Stimulated activated CD8-positive, alpha-beta memory T cell treated with anti-CD3 and anti-CD28 coated beads, Interleukin-15, amount 100 ng/mL, for 1 hour (primary cell): ENCODE measurements around the gene GNAI1.

Source experiments
- DNase-seq: peaks from one replicate; pipeline ENCODE4 v3.0.0-alpha.2; 2020; ENCODE audit warnings: low read depth

Gene GNAI1

DNA sequence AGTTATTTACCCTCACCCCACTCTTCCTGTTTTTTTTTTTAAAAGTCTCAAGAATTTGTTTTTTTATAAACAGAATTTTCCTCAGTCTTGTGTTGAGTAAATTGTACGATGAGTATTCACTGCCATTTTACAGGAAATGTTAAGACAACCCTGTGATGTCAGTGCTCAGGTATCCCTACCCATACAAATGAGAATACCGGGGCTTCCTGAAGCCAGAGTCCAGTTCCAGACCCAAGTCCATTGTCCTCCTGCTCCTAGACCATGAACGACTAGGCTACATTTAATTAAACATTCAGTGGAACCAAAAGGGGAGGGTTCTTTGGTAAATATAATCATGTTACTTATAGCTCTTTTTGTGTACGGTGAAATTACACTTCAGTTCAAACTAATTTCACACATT lies 79.2 kb downstream of the GNAI1 start:
- DNase-seq = no peak

GRCh38 chr7:80215734-80216133 lies 81.1 kb downstream of the GNAI1 start:
- no peak for DNase-seq

DNA sequence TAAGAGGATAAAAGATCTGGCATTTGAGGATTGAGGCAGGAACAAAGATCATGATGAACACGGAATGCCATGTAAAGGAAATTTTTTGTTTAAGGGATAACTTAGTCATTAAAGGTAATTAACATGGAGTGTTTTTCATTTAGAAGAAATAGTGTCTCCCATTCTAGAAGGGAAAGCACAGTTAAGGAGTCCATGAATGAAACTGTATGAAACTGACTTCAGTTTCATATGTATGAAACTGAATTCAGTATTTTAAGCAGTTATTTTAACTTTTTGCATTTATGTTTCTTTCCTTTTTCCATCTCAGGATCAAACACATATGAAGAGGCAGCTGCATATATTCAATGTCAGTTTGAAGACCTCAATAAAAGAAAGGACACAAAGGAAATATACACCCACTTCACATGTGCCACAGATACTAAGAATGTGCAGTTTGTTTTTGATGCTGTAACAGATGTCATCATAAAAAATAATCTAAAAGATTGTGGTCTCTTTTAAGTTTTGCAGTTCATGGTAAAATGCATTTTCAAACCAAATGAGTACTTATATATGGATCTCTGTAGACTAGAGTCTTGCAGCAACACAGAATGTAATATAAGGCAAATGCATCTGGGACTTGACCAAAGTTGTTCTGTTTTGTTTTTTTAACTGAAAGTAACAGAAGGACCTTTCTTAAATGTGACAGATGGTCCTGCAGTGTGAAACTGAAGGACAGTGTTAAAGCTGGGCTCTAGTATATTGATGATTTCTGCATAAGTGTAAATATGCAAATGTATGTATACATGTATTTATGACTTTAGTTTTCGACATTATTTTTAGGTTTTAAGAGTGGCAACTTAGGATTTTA lies 82.6 kb downstream of the GNAI1 start:
- DNase-seq = no peak

- no peak for DNase-seq
Observed at GRCh38 chr7:80218723-80219122, 84.1 kb downstream of the GNAI1 start.

DNA sequence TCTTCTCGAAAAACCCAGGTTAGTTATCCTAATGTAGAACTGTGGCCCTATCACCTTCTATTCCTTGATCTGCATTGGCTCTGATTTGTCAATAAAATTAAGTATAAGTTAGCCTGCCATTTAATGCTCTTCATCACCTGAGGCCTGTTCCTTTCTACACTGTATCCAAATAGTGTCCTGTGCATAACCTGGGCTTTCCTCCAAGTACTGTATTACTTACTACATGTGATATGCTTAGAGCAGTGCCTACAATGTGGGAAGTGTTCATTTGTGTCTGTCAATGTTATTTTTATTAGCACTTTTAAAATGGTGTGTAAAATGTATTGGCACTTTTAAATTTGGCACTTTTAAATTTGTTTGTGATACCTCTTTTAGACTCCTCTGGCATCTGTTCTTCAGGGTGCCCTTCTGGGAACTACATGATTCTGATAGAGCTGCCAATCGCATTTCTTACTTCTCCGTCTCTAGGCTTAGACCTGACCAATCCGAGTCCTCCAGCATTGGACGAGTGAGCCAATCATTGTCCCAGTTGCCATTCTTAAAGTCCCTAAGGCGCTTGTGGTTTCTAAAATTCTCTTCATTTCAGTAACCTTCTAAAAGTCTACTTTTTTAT lies 85.5 kb downstream of the GNAI1 start:
- no peak for DNase-seq

DNA sequence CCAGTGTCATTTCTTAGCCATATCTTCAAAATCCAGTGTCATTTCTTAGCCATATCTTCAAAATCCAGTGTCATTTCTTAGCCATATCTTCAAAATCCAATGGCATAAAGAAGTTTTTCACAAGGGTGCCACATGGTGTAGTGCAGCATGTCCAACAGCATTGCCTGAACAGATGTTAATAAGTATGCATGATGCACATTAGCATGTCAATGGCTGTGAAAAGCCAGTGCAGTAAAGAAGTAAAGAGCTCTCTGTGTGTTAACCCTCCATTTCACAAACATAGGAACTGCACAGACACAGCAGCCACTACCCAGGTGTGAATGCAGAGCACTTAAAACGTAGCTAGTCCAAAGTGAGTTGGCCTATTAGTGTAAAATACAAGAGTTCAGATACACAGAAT lies 89.8 kb downstream of the GNAI1 start:
- no peak for DNase-seq

GRCh38 chr7:80225361-80225760 lies 90.7 kb downstream of the GNAI1 start:
- DNase-seq = no peak

DNA sequence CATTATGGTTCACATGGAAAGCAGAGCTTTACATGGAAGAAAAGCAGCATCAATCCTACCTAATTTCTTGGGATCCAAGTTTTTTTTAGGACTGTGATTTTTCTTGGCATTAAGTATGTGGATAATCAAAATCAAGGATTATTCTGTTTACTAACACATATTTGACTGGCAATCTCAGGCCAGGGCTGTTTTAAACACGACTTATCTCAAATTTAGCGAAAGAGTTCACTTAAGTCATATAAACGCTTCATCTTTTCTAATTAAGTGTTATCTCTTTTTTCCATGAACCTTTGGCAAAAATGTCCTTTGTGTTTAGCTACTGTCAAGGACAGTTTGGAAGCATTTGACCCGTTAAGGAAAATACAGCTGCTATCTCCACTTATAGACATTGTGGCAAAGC lies 92.0 kb downstream of the GNAI1 start:
- no peak for DNase-seq

DNA sequence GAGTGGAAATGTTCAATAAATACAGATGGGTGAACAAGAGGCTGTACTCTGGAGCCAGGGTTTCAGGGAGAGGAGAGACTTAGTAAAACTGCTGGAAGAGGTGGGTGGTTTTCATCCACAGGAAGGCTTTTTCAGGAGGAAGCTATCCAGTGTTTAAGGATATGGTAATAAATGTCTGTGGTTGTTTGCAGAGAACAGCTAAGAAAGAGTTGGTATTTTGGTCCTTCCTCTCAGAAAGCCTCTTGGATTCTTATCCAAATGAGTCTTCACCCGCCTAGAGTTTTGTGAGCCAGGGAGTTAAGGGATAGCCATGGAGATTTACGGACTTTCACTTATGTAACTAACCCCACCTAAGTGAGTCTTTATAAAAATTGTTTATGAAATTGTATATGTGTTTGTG lies 95.7 kb downstream of the GNAI1 start:
- DNase-seq = no peak

GRCh38 chr7:80231707-80232106 lies 97.1 kb downstream of the GNAI1 start:
- no peak for DNase-seq

DNA sequence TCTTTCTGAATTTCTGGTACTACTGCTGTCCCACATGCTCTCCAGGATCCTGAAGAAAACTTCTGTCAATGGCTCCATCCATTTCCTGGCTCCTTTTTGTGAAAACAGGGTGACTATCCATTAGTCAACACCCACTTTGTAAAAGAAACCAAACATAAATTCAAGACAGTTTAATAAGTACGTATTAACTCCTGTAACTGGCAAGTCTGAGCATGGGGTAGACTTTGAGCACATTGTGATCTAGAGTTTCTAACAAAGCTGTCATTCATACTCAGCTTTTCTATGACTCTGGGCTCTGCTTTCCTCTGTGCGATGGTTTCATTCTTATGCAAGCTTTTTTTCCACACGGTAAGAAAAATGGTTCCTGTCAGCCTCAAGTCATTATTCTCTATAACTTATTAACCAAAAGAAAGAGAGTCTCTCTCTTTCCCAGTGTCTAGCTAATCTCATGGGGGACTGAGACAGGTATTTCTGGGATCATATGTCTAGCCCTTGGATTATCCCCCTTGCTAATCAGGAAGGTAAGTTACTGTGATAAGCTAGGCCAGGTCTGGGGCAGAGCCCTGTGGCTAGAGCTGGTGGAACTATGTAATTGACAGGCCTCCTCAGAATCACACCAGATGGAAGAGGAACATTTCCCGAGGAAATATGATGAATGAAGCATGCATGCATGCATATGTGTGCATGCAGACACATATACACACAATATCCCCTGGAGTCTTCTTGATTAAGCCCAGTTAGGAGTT lies 98.5 kb downstream of the GNAI1 start:
- DNase-seq = no peak

DNA sequence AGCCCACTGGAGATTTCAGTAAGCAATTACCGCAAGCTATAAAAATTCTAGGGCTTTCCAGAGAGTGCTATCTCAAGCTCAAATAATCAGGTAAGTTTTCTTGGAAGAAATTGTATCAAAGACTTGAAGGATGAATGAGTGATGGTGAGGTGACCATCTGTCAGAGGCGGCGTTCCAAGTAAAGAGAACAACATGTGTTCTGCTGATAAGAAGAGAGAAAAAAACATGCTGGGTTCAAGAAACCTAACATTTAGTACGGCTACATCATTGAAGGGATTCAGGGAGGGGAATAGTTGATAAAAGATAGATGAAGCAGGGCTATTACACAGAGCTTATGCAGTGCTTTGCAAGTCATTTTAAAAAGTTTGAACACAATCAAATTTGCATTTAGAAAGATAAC lies 100.7 kb downstream of the GNAI1 start:
- DNase-seq = no peak

GRCh38 chr7:80236681-80237080 lies 102.0 kb downstream of the GNAI1 start:
- no peak for DNase-seq

GRCh38 chr7:80240265-80241025 lies 105.8 kb downstream of the GNAI1 start:
- no peak for DNase-seq

DNA sequence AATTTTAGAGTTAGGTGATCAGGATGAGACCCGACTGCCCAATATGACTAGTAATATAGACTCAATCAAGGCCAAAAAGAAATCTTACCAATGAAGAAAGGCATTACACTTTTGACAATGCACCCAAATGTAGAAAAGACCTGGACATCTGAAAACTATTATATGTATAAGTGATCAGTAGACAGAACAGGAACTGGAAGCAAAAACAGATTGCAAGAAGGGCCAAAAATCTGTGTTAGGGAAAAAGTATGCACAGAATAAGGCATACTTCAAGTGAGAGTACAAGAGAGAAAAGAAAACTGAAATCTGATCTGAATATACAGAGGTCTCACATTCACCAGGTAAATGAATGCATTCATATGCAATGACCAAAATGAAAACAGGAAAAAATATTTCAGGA lies 107.0 kb downstream of the GNAI1 start:
- DNase-seq = no peak

GRCh38 chr7:80243425-80243824 lies 108.8 kb downstream of the GNAI1 start:
- no peak for DNase-seq

GRCh38 chr7:80244206-80244916 lies 109.7 kb downstream of the GNAI1 start:
- DNase-seq = no peak

DNA sequence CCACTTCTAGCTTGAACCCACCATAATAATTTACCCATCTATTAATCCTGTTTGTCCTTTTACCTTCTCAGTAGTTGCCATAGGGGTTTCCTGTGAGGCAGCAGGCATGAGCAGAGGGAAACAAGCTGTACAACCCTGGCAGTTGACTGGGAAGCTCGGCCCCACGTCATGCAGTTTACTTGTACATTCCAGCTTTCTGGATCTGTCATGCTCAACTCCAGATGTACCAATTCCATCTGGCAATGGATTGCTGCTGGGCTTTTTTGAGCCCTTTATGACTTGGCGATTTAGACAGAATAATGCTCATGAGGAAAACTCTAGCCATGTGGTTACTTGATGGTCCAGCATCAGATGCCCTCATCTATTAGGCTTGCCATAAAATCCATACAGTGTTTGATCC lies 112.5 kb downstream of the GNAI1 start:
- DNase-seq = no peak

DNA sequence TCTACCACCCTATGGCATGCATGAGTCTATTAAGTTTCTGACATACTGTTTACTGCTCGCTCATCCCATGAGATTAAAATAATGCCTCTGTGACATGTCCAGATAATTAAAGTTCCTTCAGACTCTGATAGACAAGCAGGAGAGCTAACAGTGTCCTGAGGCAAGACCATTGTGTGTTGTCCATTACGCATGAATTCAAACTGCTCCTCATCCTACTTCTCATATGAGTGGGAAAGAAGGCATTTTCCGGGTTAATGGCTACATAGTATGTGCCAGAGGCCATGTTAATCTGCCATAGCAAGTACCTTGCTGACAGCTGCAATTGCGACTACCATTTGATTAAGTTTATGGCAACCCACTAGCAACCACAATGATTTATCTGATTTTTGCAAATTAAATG lies 113.3 kb downstream of the GNAI1 start:
- no peak for DNase-seq

- no peak for DNase-seq
Observed at GRCh38 chr7:80249184-80249583, 114.6 kb downstream of the GNAI1 start.

- no peak for DNase-seq
Observed at GRCh38 chr7:80249619-80250295, 115.1 kb downstream of the GNAI1 start.
